ENCODE measurements around the gene PHLDB3. TPM values are rescaled to one million over a fixed set of nuclear protein-coding genes. Genes with fewer than 3 reads are reported as not detected.

Gene PHLDB3
- total RNA-seq, 1 experiment from 2014 or later: 6.7 TPM

DNA sequence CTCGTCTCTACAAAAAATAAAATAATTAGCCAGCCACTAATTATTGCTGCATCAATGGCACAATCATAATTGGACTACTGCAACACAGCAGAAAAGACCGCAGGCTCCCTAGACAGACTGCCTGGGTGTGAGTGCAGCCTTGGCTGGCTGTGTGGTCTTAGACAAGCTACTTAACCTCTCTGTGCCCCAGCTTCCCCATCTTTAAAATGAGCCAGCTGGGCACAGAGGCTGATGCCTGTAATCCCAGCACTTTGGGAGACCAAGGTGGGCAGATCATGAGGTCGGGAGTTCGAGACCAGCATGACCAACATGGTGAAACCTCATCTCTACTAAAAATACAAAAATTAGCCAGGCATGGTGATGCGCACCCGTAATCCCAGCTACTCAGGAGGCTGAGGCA lies 70.9 kb downstream of the PHLDB3 start:
- TF ChIP-seq TCF7L2 (IDR thresholded peaks at IDR 0.05; ENCODE audit: low read depth, low read length) (no peak), SIN3A (IDR thresholded peaks at IDR 0.05; ENCODE audit: borderline replicate concordance, insufficient read depth, low read depth, low read length) (no peak)
- Histone ChIP-seq H3K4me3 (ENCODE audit: low read depth in 2 of 2, low read length in 2 of 2) (no peak overlapping the region), H3K27me3 (ENCODE audit: control insufficient read depth, insufficient read depth, low read length) (no peaks in the 10 kb centered on the region), H3K9me3 (ENCODE audit: control insufficient read depth, insufficient read depth, low read depth, low read length) (no peaks in the 10 kb centered on the region), H3K27ac (ENCODE audit: low read length) (no peak overlapping the region), H3K4me1 (ENCODE audit: control insufficient read depth, insufficient read depth, low read length) (peaks cover under 1% of the 10 kb centered on the region), H3K36me3 (ENCODE audit: control insufficient read depth, insufficient read depth, low read length) (no peaks in the 10 kb centered on the region)
- ChIA-PET CTCF (no interaction called here), POLR2A (no interaction called here)
- ATAC-seq: no peak
- BruUV-seq (replicated peaks): no TSS peak
- in situ Hi-C loops (cut with HindIII; ENCODE audit: low pct_unique_long_range_greater_than_20kb, low sequenced_read_pairs) (no loop called here), intact Hi-C loops (cut with micrococcal nuclease; ENCODE audit: unreplicated experiment) (no loop called here)
- no peak for DNase-seq (ENCODE audit: low read depth, low spot score)

DNA sequence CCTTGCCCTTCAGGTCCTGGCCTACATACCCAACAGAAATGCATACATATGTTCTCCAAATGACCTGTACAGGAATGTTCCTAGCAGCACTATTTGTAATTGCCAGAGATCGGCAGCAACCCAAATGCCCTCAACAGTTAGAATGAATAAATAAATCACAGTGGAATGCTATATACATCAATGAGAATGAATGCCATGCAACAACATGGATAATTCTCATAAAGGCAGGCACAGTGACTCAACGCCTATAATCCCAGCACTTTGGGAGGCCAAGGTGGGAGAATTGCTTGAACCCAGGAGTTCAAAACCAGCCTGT lies 71.2 kb downstream of the PHLDB3 start:
- DNase-seq (ENCODE audit: low read depth, low spot score) (no peak), ATAC-seq (no peak)
- TF ChIP-seq, protein P1, sequence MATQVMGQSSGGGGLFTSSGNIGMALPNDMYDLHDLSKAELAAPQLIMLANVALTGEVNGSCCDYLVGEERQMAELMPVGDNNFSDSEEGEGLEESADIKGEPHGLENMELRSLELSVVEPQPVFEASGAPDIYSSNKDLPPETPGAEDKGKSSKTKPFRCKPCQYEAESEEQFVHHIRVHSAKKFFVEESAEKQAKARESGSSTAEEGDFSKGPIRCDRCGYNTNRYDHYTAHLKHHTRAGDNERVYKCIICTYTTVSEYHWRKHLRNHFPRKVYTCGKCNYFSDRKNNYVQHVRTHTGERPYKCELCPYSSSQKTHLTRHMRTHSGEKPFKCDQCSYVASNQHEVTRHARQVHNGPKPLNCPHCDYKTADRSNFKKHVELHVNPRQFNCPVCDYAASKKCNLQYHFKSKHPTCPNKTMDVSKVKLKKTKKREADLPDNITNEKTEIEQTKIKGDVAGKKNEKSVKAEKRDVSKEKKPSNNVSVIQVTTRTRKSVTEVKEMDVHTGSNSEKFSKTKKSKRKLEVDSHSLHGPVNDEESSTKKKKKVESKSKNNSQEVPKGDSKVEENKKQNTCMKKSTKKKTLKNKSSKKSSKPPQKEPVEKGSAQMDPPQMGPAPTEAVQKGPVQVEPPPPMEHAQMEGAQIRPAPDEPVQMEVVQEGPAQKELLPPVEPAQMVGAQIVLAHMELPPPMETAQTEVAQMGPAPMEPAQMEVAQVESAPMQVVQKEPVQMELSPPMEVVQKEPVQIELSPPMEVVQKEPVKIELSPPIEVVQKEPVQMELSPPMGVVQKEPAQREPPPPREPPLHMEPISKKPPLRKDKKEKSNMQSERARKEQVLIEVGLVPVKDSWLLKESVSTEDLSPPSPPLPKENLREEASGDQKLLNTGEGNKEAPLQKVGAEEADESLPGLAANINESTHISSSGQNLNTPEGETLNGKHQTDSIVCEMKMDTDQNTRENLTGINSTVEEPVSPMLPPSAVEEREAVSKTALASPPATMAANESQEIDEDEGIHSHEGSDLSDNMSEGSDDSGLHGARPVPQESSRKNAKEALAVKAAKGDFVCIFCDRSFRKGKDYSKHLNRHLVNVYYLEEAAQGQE (IDR thresholded peaks at IDR 0.05; ENCODE audit: insufficient read depth in 1 of 2, low read depth in 2 of 2, low read length in 1 of 2): no peak
- TF ChIP-seq, protein P2, sequence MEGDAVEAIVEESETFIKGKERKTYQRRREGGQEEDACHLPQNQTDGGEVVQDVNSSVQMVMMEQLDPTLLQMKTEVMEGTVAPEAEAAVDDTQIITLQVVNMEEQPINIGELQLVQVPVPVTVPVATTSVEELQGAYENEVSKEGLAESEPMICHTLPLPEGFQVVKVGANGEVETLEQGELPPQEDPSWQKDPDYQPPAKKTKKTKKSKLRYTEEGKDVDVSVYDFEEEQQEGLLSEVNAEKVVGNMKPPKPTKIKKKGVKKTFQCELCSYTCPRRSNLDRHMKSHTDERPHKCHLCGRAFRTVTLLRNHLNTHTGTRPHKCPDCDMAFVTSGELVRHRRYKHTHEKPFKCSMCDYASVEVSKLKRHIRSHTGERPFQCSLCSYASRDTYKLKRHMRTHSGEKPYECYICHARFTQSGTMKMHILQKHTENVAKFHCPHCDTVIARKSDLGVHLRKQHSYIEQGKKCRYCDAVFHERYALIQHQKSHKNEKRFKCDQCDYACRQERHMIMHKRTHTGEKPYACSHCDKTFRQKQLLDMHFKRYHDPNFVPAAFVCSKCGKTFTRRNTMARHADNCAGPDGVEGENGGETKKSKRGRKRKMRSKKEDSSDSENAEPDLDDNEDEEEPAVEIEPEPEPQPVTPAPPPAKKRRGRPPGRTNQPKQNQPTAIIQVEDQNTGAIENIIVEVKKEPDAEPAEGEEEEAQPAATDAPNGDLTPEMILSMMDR (IDR thresholded peaks at IDR 0.05): no peak
- no peak for TF ChIP-seq SIN3A (IDR thresholded peaks at IDR 0.05; ENCODE audit: borderline replicate concordance, insufficient read depth, low read depth, low read length)
- TF ChIP-seq TCF7L2 (IDR thresholded peaks at IDR 0.05; ENCODE audit: low read depth, low read length): no peak
- no peak for TF ChIP-seq POLR2AphosphoS5 (IDR thresholded peaks at IDR 0.05; ENCODE audit: low read depth, low read length)
- intact Hi-C loops (cut with micrococcal nuclease; ENCODE audit: unreplicated experiment) (no loop called here), in situ Hi-C loops (cut with HindIII; ENCODE audit: low pct_unique_long_range_greater_than_20kb, low sequenced_read_pairs) (no loop called here)
- POLR2A ChIA-PET: no interaction called here
- Histone ChIP-seq H3K27me3 (ENCODE audit: control insufficient read depth, insufficient read depth, low read length) (no peaks in the 10 kb centered on the region), H3K4me3 (ENCODE audit: low read depth in 2 of 2, low read length in 2 of 2) (no peak overlapping the region), H3K36me3 (ENCODE audit: control insufficient read depth, insufficient read depth, low read length) (no peaks in the 10 kb centered on the region), H3K4me1 (ENCODE audit: control insufficient read depth, insufficient read depth, low read length) (no peaks in the 10 kb centered on the region), H3K9me3 (ENCODE audit: control insufficient read depth, insufficient read depth, low read depth, low read length) (no peaks in the 10 kb centered on the region), H3K27ac (ENCODE audit: low read length) (no peak overlapping the region)
- CTCF ChIA-PET: interaction anchor here (1.5 kb wide), 1 partner anchor 86 kb away, joined by 5 read pairs; no protein-coding TSS in a partner anchor
- no TSS peak for BruUV-seq (replicated peaks)

DNA sequence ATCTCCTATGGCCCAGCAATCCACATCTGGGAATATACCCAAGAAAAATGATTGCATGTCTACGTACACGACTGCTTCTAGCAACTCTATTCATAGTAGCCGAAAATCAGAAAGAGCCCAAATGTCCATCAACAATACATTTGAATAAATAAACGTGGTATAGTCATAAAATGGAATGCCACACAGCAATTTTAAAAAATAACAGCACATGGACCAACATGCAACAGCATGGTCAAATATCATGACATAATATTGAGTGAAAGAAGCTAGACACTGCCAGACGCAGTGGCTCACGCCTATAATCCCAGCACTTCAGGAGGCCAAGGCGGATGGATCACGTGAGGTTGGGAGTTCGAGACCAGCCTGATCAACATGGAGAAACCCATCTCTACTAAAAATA lies 73.6 kb downstream of the PHLDB3 start:
- in situ Hi-C loops (cut with HindIII; ENCODE audit: low pct_unique_long_range_greater_than_20kb, low sequenced_read_pairs): no loop called here
- Histone ChIP-seq H3K27ac (ENCODE audit: low read length) (no peak overlapping the region), H3K4me3 (ENCODE audit: low read depth in 2 of 2, low read length in 2 of 2) (no peak overlapping the region), H3K4me1 (ENCODE audit: control insufficient read depth, insufficient read depth, low read length) (no peaks in the 10 kb centered on the region), H3K9me3 (ENCODE audit: control insufficient read depth, insufficient read depth, low read depth, low read length) (no peaks in the 10 kb centered on the region), H3K36me3 (ENCODE audit: control insufficient read depth, insufficient read depth, low read length) (no peaks in the 10 kb centered on the region), H3K27me3 (ENCODE audit: control insufficient read depth, insufficient read depth, low read length) (no peaks in the 10 kb centered on the region)
- no peak for ATAC-seq
- no TSS peak for BruUV-seq (replicated peaks)
- no peak for DNase-seq (ENCODE audit: low read depth, low spot score)
- POLR2A ChIA-PET: no interaction called here
- TF ChIP-seq, protein P1 (IDR thresholded peaks at IDR 0.05; ENCODE audit: insufficient read depth in 1 of 2, low read depth in 2 of 2, low read length in 1 of 2): no peak
- TF ChIP-seq TCF7L2 (IDR thresholded peaks at IDR 0.05; ENCODE audit: low read depth, low read length): no peak
- TF ChIP-seq, protein P2 (IDR thresholded peaks at IDR 0.05): no peak
- TF ChIP-seq SIN3A (IDR thresholded peaks at IDR 0.05; ENCODE audit: borderline replicate concordance, insufficient read depth, low read depth, low read length): no peak
- TF ChIP-seq POLR2AphosphoS5 (IDR thresholded peaks at IDR 0.05; ENCODE audit: low read depth, low read length): no peak
- intact Hi-C loops (cut with micrococcal nuclease; ENCODE audit: unreplicated experiment): no loop called here
- CTCF ChIA-PET: interaction anchor here (0.7 kb wide), 1 partner anchor 33 kb away, joined by 3 read pairs; no protein-coding TSS in a partner anchor

All from Panc1 (cell line).